ENCODE results near the gene COMMD6.

DNA sequence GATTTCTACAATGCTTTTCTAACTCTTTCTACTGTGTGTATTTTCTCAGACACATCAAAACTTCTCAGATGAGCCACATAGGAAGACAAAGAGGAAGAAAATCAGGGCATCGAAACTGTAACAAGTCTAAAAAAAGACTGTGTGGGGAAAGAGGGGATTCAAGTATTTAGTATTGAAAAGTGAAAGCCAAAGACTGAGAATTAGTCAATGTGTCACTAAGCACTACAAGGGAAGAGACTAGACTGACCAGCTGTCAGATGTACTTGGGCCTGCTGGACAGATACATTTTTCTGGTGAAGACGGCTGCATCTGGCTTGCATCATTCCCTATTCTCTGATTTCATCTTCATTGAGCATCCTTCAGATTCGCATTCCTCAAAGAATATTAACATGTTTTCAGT is 25.4 kb downstream of the COMMD6 start:
- TF ChIP-seq, protein P1, sequence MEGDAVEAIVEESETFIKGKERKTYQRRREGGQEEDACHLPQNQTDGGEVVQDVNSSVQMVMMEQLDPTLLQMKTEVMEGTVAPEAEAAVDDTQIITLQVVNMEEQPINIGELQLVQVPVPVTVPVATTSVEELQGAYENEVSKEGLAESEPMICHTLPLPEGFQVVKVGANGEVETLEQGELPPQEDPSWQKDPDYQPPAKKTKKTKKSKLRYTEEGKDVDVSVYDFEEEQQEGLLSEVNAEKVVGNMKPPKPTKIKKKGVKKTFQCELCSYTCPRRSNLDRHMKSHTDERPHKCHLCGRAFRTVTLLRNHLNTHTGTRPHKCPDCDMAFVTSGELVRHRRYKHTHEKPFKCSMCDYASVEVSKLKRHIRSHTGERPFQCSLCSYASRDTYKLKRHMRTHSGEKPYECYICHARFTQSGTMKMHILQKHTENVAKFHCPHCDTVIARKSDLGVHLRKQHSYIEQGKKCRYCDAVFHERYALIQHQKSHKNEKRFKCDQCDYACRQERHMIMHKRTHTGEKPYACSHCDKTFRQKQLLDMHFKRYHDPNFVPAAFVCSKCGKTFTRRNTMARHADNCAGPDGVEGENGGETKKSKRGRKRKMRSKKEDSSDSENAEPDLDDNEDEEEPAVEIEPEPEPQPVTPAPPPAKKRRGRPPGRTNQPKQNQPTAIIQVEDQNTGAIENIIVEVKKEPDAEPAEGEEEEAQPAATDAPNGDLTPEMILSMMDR (IDR thresholded peaks at IDR 0.05 in 8 of 11, conservative IDR thresholded peaks at IDR 0.05 in 3 of 11) = no peak
- no peak for TF ChIP-seq POLR2A (IDR thresholded peaks at IDR 0.05)
- no peak for TF ChIP-seq POLR2AphosphoS5 (IDR thresholded peaks at IDR 0.05)
